Measurements from ENCODE around the gene INO80D. TPM values are rescaled to one million over a fixed set of nuclear protein-coding genes. Genes with fewer than 3 reads are reported as not detected.

The INO80D gene
- total RNA-seq, 4 donors from 2014 or later, result 25.0 to 49.7 (median 26.5) TPM

DNA sequence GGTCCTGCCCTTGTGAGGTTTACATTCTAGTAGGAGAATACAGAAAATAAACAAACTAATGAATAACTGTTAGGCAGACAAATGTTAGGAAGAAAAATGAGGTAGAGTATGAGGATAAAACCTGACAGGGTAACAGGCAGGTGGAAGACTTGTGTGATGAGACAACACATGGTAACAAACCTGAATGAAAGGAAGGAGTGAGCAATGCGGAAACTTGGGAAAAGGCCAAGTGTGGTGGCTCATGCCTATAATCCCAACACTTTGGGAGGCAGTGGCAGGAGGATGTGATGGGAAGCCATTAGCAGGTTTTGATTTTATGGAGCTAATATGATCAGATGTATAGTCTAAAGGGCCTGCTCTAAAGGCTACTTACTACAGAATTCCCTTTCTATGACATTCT lies 74.2 kb downstream of the INO80D start:
- intact Hi-C loops (cut with DNase I), result no loop called here
- WGBS, 2 donors, result 82 to 97% methylated on average over 1 of the region's 1 CpG
- Histone ChIP-seq H3K27ac (peak overlapping the region in 1 of 3 donors; percentile 29), H3K4me1 (peaks cover 0 to 9% of the 10 kb centered on the region in 2 donors), H3K4me3 (replicated peaks in 1 of 3) (no peak overlapping the region), H3K27me3 (no peaks in the 10 kb centered on the region), H3K36me3 (peaks cover 17 to 24% of the 10 kb centered on the region in 2 donors), H3K9me3 (no peaks in the 10 kb centered on the region)
- TF ChIP-seq POLR2A (IDR thresholded peaks at IDR 0.05), result no peak
- TF ChIP-seq, protein P1, sequence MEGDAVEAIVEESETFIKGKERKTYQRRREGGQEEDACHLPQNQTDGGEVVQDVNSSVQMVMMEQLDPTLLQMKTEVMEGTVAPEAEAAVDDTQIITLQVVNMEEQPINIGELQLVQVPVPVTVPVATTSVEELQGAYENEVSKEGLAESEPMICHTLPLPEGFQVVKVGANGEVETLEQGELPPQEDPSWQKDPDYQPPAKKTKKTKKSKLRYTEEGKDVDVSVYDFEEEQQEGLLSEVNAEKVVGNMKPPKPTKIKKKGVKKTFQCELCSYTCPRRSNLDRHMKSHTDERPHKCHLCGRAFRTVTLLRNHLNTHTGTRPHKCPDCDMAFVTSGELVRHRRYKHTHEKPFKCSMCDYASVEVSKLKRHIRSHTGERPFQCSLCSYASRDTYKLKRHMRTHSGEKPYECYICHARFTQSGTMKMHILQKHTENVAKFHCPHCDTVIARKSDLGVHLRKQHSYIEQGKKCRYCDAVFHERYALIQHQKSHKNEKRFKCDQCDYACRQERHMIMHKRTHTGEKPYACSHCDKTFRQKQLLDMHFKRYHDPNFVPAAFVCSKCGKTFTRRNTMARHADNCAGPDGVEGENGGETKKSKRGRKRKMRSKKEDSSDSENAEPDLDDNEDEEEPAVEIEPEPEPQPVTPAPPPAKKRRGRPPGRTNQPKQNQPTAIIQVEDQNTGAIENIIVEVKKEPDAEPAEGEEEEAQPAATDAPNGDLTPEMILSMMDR (IDR thresholded peaks at IDR 0.05), result no peak
- no peak for DNase-seq

DNA sequence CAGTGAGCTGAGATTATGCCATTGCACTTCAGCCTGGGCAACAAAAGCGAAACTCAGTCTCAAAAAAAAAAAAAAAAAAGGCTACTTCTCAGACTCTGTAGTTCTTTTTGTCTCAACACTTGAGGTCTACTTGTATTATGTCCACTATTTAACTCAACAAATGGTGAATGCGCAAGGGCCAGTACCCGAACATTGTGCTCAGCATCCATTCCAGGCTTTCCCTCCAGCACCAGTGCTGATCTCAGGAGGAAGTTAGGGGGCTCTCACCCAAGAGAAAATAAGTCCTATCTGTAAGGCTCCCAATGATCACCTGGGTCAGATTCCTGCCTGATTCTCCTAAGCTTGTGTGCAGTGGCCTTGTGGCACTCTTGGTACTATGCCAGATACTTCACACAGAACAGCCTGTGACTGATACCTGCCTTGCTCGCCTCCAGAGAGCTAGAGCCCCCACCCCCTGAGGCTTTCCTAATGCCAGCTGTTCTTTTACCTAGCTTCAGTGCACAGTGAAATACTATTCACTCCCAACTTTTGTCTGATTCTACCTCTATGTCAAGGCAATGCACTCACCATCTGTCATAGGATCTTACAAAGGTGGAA lies 74.9 kb downstream of the INO80D start:
- Histone ChIP-seq H3K27me3 (no peaks in the 10 kb centered on the region), H3K4me3 (replicated peaks in 1 of 3) (no peak overlapping the region), H3K36me3 (peaks cover 17 to 28% of the 10 kb centered on the region in 2 donors), H3K4me1 (peaks cover 0 to 9% of the 10 kb centered on the region in 2 donors), H3K27ac (peak overlapping the region in 1 of 3 donors; percentile 29), H3K9me3 (no peaks in the 10 kb centered on the region)
- TF ChIP-seq, protein P1 (IDR thresholded peaks at IDR 0.05), result no peak
- TF ChIP-seq POLR2A (IDR thresholded peaks at IDR 0.05), result no peak
- peak; percentile 71 to 73 for DNase-seq
- 74 to 86% methylated on average over 4 of the region's 4 CpGs for WGBS, 2 donors
- intact Hi-C loops (cut with DNase I), result no loop called here

DNA sequence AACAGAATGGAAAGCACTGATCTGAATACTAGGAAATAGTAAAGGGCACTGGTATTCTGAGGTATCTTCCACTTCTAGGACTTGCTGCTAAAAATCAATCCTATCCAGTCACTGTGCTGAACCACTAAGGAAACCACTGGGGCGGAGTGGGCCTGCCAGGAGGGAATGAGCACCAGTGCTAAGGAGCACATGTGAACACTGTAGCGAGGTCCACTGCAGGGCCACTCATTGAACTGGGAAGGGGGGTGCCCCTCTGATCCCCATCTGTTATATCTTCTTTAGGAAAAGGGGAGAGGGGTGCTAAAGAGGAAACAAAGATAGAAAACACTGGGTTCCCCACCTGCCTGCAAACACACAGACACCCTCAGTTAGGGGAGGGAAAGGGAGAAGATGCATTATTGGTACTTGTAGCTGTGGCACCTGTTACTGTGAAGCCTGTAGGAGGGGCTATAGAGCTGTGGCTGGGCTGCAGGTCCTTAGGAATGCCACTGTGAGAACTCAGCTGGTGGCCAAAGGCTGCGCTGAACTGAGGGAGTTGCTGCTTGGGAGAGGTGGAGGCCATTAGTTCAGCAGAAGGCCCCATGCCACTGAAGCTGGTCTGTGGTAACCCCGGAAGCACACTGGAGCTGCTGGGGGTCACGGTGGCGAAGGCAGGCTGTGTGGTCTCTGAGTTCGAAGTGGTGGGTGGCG lies 81.8 kb downstream of the INO80D start:
- 97% methylated on average over 8 of the region's 8 CpGs for WGBS, 2 donors
- intact Hi-C loops (cut with DNase I), result no loop called here

DNA sequence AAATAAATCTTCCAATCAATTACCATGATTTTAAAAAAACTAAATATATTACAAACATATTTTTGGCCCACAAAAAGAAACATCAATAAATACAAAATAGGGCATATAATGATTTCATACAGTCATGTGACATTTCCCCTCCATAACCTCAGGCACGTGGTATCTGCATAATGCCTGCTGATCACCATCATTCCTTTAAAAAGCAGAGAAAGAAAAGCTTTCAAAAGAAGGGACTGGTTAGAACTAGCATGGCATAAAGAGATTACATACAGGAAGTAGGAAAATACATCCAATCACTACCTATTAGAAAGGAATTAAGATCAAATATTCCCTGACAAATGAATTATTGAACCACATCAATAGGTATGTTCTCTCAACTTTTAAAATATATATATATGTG lies 83.5 kb downstream of the INO80D start:
- intact Hi-C loops (cut with DNase I), result no loop called here
- no peaks in the 10 kb centered on the region for H3K27me3 ChIP-seq
- TF ChIP-seq, protein P1 (IDR thresholded peaks at IDR 0.05), result no peak
- TF ChIP-seq POLR2A (IDR thresholded peaks at IDR 0.05), result no peak
- no peak for DNase-seq
- no peak overlapping the region for H3K27ac ChIP-seq
- WGBS, 2 donors, result 72 to 83% methylated on average over 1 of the region's 1 CpG
- H3K36me3 ChIP-seq, result peaks cover 20 to 30% of the 10 kb centered on the region in 2 donors
- no peaks in the 10 kb centered on the region for H3K9me3 ChIP-seq
- no peak overlapping the region for H3K4me3 ChIP-seq (replicated peaks in 1 of 3)
- no peaks in the 10 kb centered on the region for H3K4me1 ChIP-seq

More for the DNA sequence above, 81.8 kb downstream of the INO80D start:
- H3K27me3 ChIP-seq, result no peaks in the 10 kb centered on the region
- no peaks in the 10 kb centered on the region for H3K4me1 ChIP-seq
- H3K9me3 ChIP-seq, result no peaks in the 10 kb centered on the region
- no peak overlapping the region for H3K27ac ChIP-seq
- no peak overlapping the region for H3K4me3 ChIP-seq (replicated peaks in 1 of 3)
- no peak for TF ChIP-seq POLR2A (IDR thresholded peaks at IDR 0.05)
- TF ChIP-seq, protein P1 (IDR thresholded peaks at IDR 0.05), result peak in 3 of 6 experiments; percentile 12 to 26 (median 13)
- peaks cover 27 to 41% of the 10 kb centered on the region in 2 donors for H3K36me3 ChIP-seq
- peak in 1 of 2 donors; percentile 10 for DNase-seq

DNA sequence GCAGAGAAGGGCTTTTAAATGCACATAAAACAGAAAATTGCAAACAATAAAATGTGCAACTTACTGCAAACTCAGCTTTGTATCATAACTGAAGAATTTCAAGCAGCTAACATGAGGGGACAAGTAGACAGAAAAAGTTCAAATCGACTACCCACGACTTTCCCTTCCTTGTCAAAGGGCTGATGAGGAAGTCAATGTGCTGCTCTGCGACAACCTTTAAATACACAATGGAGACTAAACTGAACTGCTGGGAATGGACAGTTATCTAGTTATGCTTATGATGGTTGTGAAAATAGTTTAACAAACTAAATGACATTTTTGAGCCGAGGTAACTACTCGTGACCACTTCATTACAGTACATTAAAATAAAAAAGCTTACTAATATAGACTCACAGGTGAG lies 84.1 kb downstream of the INO80D start:
- Histone ChIP-seq H3K27me3 (no peaks in the 10 kb centered on the region), H3K9me3 (no peaks in the 10 kb centered on the region), H3K4me3 (replicated peaks in 1 of 3) (no peak overlapping the region), H3K4me1 (no peaks in the 10 kb centered on the region), H3K36me3 (peaks cover 17 to 25% of the 10 kb centered on the region in 2 donors), H3K27ac (no peak overlapping the region)
- no peak for DNase-seq
- TF ChIP-seq, protein P1 (IDR thresholded peaks at IDR 0.05), result no peak
- no peak for TF ChIP-seq POLR2A (IDR thresholded peaks at IDR 0.05)
- 85 to 89% methylated on average over 5 of the region's 5 CpGs for WGBS, 2 donors
- intact Hi-C loops (cut with DNase I), result no loop called here
